AG09319 (cell line): ENCODE data around the gene ANAPC16.
A peak's percentile ranks its signal among the peaks of the same experiment; 100 is the strongest.

Source experiments
- DNase-seq: peaks from one replicate; pipeline ENCODE4 v3.0.0-alpha.2; 2010; ENCODE audit warnings: low read depth; ENCODE audit errors: extremely low read depth
- TF ChIP-seq, protein P1 (sequence below): IDR thresholded peaks from 2 replicates; pipeline ENCODE4 v1.5.1; 2011; ENCODE audit warnings: low read depth, mild to moderate bottlenecking, inconsistent platforms, low read length, moderate library complexity

Gene ANAPC16

DNA sequence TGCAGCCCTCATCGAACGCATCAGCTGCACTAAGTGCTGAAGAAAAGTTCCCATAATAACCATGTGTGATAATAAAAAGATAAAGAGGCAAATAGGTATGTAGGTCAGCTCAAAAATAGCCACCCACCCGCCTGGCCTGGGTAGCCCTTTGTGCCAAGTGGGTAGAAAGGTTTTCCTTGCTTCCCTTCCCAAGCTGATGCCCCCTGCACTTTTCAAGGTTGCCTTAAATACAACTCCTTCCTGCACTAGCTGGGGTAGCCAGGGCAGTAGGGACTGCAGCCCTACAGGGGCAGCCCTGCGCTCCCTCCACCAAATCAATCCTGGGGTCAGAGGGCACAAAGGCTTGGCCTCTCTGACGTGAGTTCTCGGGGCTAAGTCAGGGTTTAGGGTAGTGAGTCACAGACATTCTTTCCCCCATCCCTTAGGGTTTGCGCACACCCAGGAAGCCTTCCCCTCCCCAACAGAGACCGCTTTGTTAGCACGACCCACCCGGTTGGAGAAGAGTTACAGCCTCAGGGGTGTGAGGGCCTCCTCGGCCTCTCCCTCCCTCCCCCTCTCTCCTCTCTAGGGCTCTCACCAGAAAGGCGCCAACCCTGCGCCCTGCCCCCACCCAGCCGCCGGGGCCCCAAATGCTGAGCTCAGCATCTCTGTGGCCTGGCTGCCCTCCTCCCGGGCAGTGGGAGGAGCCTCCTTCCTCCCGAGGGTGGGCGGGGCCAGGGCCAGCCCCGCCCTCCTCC is 44.6 kb downstream of the ANAPC16 start:
- TF ChIP-seq, protein P1, sequence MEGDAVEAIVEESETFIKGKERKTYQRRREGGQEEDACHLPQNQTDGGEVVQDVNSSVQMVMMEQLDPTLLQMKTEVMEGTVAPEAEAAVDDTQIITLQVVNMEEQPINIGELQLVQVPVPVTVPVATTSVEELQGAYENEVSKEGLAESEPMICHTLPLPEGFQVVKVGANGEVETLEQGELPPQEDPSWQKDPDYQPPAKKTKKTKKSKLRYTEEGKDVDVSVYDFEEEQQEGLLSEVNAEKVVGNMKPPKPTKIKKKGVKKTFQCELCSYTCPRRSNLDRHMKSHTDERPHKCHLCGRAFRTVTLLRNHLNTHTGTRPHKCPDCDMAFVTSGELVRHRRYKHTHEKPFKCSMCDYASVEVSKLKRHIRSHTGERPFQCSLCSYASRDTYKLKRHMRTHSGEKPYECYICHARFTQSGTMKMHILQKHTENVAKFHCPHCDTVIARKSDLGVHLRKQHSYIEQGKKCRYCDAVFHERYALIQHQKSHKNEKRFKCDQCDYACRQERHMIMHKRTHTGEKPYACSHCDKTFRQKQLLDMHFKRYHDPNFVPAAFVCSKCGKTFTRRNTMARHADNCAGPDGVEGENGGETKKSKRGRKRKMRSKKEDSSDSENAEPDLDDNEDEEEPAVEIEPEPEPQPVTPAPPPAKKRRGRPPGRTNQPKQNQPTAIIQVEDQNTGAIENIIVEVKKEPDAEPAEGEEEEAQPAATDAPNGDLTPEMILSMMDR, result no peak
- DNase-seq, result no peak

DNA sequence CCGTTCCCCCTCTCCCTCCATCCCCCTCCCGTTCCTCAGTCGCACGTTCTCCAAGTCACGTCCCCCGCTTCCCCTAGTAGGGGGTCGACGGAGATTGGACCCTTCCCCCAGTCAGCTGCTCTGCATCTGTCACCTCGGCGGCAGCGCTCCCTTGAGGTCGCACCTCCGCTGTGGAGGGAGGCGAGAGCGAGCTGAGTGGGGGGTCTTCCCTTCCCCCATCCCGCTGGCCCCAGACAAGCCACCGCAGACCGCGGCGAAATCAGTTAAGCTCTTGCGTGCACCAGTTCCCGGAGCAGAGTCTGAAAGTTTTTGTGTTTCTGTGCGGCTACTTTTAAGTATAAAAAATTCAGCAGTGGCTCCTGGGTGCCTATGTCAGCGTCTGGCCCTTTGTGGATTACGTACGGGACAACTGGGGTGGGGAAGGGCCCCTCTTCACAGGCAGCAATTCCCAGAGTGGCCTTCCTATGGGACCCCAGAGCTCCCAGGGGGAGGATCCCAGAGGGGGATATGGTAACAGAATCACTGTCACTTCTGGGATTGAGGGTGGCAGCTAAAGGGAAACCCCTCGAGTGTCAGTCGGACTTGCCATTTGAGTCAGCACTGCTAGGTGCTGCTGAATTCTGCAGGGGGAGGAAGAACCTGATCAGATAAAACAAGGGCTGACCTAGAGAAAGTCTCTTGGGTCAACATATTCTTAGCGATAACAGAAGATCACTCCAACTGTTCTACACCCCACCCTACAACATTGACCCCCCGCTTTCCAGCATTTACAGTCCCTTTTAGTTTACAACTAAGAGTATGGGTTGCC is 45.4 kb downstream of the ANAPC16 start:
- TF ChIP-seq, protein P1, result peak; percentile 13
- DNase-seq, result no peak

DNA sequence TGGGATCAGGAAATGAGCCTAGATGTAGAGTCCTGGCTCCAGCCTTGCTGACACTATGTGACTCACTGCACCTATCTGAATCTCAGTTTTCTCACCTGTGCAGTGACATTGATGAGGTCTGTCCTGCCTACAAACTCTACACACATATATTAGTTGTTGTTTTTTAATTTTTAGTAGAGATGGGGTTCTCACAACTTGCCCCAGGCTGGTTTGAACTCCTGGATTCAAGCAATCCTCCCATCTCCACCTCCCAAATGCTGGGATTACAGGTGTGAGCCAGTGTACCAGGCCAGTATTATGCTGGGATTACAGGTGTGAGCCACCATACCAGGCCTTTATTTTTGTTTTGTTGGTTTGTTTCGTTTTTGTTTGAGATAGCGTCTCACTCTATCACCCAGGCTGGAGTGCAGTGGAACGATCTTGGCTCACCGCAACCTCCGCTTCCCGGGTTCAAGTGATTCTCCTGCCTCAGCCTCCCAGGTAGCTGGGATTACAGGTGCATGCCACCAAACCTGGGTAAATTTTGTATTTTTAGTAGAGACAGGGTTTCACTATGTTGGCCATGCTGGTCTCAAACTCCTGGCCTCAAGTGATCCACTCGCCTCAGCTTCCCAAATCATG is 46.1 kb downstream of the ANAPC16 start:
- DNase-seq, result no peak
- TF ChIP-seq, protein P1, result no peak

DNA sequence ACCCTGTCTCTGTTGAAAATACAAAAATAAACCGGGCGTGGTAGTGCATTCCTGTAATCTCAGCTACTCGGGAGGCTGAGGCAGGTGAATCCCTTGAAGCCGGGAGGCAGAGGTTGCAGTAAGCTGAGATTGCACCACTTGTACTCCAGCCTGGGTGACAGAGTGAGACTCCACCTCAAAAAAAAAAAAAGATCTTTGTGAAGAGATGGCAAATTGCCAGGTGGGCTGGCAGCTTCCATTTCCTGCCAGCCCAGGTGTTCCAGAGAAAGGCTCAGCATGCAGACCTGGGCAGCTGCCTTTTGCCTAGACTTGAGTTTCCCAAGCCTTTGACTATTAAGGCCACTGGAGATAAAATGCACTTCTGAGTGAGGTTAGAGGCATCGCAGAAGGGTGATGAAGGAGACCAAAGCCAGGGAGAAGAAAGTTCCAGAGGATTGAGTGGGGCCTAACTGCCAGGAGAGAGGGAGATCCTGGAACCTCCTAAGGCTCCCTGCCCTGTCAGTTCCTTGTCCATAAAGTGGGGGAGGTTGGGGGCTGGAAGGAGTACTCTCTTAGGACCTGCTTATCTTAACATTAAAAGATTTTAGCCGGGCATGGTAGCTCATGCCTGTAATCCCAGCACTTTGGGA is 47.9 kb downstream of the ANAPC16 start:
- no peak for DNase-seq
- TF ChIP-seq, protein P1, result no peak

DNA sequence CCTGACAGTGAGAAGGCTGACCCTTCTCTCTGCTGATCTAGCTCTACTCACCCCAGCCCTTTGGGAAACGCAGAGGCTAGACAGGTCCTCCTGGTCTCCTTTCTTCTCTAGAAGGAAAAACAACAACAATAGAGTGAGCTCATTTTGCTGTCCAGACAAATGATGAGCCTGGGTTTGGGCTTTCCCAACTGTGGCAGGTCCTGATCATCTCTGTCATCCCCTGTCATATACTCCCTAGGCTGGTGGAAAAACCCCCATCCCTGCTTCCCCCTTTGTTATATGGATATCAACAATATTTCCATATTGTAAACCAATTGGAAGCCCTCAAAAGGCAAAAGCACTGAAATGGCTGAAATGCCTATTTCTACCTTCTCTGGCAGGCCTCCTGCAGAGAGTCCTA is 48.7 kb downstream of the ANAPC16 start:
- no peak for DNase-seq
- TF ChIP-seq, protein P1, result no peak

DNA sequence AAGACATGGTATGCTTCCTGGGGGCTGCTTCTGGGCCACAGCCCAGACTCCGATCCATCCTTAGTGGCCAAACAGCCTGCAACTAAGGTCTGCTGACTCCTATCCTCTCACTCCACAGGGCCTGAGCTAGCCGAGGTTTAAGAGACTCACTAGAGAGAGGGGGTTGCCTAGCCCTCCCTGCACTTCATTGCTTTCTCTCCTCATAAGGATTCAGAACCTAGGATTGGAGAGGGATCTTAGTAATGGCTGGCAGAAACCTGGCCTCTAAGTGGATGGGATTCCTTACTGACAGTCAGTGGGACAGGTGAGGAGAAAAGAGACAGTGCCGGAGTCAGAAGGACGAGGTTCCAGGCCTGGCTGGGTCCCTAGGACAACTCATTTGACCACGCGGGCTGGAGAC is 49.7 kb downstream of the ANAPC16 start:
- DNase-seq, result no peak
- TF ChIP-seq, protein P1, result no peak
